Measurements from ENCODE around the gene USHBP1. TPM values are rescaled to one million over a fixed set of nuclear protein-coding genes. Genes with fewer than 3 reads are reported as not detected.

The USHBP1 gene
- total and polyA plus RNA-seq, 2 of the 13 experiments (the other 11 are each of a cell fraction or from before 2014, with no cell fraction given), result 0.15 to 1.5 TPM

DNA sequence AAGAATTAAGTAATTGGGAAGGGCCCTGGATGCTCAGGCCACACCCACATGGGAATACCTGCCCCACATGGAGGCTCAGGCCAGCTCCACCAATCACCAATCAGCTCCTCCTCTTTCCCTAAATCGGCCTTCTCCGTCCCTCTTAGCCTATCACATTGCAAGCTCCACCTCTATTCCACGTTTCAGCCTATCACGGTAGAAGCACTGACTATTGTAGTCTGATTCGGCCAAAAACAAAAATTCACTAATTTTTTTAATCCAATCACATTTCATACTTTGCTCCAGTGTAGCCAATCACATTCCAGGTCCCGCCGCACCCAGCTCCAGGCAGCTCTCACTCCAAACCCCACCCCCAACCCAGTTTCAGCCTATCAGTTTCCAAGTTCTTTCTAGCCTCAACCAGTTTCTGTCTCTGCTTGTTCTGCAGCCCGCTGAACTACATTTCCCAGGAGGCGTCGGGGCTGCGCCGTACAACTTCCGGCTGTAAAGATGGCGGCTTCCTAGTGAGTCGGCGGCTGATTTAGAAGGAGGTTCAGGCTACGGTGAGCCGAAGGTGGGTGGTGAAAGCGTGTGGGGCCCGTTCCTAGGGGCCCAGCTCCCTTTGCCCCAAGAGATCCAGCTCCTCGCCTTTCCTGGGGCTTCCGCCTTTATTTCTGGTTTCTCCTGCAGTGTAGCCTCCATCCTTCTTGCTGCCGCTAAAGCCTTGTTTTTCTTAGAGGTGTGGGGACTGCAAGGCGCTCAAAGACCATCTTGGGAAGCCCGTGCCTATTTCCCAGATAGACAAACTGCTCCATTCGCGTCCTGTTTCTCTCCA is 2.6 kb upstream of the USHBP1 start, which contains the start of gene BABAM1 (continued):
- TF ChIP-seq RORA (CRISPR knock-in tag; IDR thresholded peaks at IDR 0.05) (no peak), ZSCAN20 (CRISPR knock-in tag; IDR thresholded peaks at IDR 0.05; ENCODE audit: borderline replicate concordance) (no peak), PITX1 (CRISPR knock-in tag; IDR thresholded peaks at IDR 0.05) (no peak; the same call in 1 of the 2 replicates), SP2 (CRISPR knock-in tag; IDR thresholded peaks at IDR 0.05) (peak; percentile 83), ZFP36L2 (CRISPR knock-in tag; IDR thresholded peaks at IDR 0.05) (no peak), RAD51 (IDR thresholded peaks at IDR 0.05; ENCODE audit: borderline replicate concordance) (no peak), SMAD9 (CRISPR knock-in tag; IDR thresholded peaks at IDR 0.05) (no peak), BORCS8-MEF2B (CRISPR knock-in tag; IDR thresholded peaks at IDR 0.05) (no peak), AGO2 (optimal IDR thresholded peaks at IDR 0.05; ENCODE audit: low read depth, low read length) (no peak), RELA (CRISPR knock-in tag; IDR thresholded peaks at IDR 0.05) (no peak), SSRP1 (CRISPR knock-in tag; IDR thresholded peaks at IDR 0.05) (no peak), ESRRA (CRISPR knock-in tag; IDR thresholded peaks at IDR 0.05; ENCODE audit: low read depth) (no peak), KLF6 (CRISPR knock-in tag; IDR thresholded peaks at IDR 0.05) (no peak), TAF1 (CRISPR knock-in tag; IDR thresholded peaks at IDR 0.05) (peak; percentile 92), YEATS2 (CRISPR knock-in tag; IDR thresholded peaks at IDR 0.05; ENCODE audit: borderline replicate concordance) (peak; percentile 81; the same call in 1 of the 2 replicates), ZNF619 (CRISPR knock-in tag; IDR thresholded peaks at IDR 0.05) (no peak), ZNF350 (CRISPR knock-in tag; IDR thresholded peaks at IDR 0.05; ENCODE audit: borderline replicate concordance, low read depth) (peak; percentile 84; the same call in 1 of the 2 replicates), TCF12 (IDR thresholded peaks at IDR 0.05) (no peak), TCF12 (CRISPR knock-in tag; IDR thresholded peaks at IDR 0.05) (no peak)
- TF ChIP-seq, protein P1, sequence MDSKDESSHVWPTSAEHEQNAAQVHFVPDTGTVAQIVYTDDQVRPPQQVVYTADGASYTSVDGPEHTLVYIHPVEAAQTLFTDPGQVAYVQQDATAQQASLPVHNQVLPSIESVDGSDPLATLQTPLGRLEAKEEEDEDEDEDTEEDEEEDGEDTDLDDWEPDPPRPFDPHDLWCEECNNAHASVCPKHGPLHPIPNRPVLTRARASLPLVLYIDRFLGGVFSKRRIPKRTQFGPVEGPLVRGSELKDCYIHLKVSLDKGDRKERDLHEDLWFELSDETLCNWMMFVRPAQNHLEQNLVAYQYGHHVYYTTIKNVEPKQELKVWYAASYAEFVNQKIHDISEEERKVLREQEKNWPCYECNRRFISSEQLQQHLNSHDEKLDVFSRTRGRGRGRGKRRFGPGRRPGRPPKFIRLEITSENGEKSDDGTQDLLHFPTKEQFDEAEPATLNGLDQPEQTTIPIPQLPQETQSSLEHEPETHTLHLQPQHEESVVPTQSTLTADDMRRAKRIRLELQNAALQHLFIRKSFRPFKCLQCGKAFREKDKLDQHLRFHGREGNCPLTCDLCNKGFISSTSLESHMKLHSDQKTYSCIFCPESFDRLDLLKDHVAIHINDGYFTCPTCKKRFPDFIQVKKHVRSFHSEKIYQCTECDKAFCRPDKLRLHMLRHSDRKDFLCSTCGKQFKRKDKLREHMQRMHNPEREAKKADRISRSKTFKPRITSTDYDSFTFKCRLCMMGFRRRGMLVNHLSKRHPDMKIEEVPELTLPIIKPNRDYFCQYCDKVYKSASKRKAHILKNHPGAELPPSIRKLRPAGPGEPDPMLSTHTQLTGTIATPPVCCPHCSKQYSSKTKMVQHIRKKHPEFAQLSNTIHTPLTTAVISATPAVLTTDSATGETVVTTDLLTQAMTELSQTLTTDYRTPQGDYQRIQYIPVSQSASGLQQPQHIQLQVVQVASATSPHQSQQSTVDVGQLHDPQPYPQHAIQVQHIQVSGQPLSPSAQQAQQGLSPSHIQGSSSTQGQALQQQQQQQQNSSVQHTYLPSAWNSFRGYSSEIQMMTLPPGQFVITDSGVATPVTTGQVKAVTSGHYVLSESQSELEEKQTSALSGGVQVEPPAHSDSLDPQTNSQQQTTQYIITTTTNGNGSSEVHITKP (CRISPR knock-in tag; IDR thresholded peaks at IDR 0.05; ENCODE audit: low read depth), result peak; percentile 65; the same call in 1 of the 2 replicates
- TF ChIP-seq, protein P2, sequence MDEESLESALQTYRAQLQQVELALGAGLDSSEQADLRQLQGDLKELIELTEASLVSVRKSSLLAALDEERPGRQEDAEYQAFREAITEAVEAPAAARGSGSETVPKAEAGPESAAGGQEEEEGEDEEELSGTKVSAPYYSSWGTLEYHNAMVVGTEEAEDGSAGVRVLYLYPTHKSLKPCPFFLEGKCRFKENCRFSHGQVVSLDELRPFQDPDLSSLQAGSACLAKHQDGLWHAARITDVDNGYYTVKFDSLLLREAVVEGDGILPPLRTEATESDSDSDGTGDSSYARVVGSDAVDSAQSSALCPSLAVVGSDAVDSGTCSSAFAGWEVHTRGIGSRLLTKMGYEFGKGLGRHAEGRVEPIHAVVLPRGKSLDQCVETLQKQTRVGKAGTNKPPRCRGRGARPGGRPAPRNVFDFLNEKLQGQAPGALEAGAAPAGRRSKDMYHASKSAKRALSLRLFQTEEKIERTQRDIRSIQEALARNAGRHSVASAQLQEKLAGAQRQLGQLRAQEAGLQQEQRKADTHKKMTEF (CRISPR knock-in tag; IDR thresholded peaks at IDR 0.05), result peak; percentile 49; the same call in 1 of the 2 replicates
- TF ChIP-seq, protein P3, sequence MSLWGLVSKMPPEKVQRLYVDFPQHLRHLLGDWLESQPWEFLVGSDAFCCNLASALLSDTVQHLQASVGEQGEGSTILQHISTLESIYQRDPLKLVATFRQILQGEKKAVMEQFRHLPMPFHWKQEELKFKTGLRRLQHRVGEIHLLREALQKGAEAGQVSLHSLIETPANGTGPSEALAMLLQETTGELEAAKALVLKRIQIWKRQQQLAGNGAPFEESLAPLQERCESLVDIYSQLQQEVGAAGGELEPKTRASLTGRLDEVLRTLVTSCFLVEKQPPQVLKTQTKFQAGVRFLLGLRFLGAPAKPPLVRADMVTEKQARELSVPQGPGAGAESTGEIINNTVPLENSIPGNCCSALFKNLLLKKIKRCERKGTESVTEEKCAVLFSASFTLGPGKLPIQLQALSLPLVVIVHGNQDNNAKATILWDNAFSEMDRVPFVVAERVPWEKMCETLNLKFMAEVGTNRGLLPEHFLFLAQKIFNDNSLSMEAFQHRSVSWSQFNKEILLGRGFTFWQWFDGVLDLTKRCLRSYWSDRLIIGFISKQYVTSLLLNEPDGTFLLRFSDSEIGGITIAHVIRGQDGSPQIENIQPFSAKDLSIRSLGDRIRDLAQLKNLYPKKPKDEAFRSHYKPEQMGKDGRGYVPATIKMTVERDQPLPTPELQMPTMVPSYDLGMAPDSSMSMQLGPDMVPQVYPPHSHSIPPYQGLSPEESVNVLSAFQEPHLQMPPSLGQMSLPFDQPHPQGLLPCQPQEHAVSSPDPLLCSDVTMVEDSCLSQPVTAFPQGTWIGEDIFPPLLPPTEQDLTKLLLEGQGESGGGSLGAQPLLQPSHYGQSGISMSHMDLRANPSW (CRISPR knock-in tag; IDR thresholded peaks at IDR 0.05; ENCODE audit: borderline replicate concordance), result no peak; the same call in 1 of the 2 replicates
- TF ChIP-seq, protein P4, sequence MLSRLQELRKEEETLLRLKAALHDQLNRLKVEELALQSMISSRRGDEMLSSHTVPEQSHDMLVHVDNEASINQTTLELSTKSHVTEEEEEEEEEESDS (CRISPR knock-in tag; IDR thresholded peaks at IDR 0.05; ENCODE audit: borderline replicate concordance), result no peak

Measured in HepG2 (cell line).